B cell (primary cell): ENCODE results near the gene CTNNA1.

Experiments used
- EZH2 ChIP-seq: IDR thresholded peaks from 2 replicates; pipeline ENCODE4 v1.6.1; 2012; ENCODE audit warnings: borderline replicate concordance, low read depth, mild to moderate bottlenecking, moderate library complexity, low read length; ENCODE audit not compliant: insufficient read depth, poor library complexity, severe bottlenecking
- TF ChIP-seq, protein P1 (sequence below): fragments of 200-600 bp; IDR thresholded peaks from one replicate; pipeline ENCODE4 v1.8.0; 2022; ENCODE audit warnings: antibody characterized with exemption, mild to moderate bottlenecking

DNA sequence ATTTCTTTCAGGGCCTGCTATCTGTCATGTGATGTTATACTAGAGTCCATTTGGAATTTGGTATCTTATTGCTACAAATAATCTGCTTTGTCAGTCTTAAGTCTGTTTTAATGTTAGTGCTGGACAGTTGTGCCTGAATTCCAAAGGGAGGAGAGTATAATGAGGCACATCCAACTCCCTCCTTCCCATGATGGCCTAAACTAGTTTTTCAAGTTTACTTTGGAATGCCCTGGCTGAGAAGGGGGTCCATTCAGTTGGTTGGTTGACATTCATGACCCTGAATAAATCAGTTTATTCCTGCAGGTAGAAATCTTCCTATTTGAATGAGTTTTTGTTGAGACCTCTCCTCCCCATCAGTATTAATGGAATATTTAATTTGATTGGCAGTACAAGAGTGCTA, 131.3 kb downstream of the CTNNA1 start:
- no peak for TF ChIP-seq EZH2
- TF ChIP-seq, protein P1, sequence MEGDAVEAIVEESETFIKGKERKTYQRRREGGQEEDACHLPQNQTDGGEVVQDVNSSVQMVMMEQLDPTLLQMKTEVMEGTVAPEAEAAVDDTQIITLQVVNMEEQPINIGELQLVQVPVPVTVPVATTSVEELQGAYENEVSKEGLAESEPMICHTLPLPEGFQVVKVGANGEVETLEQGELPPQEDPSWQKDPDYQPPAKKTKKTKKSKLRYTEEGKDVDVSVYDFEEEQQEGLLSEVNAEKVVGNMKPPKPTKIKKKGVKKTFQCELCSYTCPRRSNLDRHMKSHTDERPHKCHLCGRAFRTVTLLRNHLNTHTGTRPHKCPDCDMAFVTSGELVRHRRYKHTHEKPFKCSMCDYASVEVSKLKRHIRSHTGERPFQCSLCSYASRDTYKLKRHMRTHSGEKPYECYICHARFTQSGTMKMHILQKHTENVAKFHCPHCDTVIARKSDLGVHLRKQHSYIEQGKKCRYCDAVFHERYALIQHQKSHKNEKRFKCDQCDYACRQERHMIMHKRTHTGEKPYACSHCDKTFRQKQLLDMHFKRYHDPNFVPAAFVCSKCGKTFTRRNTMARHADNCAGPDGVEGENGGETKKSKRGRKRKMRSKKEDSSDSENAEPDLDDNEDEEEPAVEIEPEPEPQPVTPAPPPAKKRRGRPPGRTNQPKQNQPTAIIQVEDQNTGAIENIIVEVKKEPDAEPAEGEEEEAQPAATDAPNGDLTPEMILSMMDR = no peak
